ENCODE data around the gene MCF2L2.

The MCF2L2 gene

DNA sequence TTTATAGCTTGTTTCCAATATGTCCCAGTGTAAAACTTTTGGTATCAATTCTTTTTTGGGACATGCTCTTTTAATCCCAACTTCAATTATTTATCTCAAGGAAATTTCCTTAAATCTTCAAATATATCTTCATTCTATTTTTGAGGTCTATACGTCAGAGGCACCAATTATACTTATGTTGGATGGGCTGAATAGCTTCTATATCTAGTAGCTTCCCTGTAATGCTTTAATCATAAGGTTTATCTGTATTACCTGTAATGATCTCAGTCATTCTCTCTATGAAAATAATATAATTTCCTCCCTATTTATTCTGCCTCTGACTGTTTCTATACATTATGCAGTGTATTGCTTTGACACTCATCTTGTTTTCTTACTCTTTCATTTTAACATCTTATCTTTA is 299.2 kb downstream of the MCF2L2 start:
- no peak for DNase-seq (ENCODE audit: low read depth in 2 of 2)

DNA sequence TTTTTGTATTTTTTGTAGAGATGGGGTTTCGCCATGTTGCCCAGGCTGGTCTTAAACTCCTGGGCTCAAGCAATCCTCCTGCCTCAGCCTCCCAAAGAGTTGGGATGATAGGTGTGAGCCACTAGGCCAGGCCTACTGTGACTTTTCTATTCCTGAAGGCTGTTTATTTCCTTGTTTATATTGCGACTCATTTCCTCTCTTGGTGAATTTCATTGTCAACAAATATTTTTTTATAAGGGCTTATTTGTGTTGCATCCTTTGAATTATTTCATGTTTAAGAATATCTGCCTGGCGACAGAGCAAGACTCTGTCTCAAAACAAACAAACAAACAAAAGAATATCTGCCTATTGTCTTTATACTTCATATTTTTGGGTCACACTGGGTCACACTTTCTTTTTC is 299.7 kb downstream of the MCF2L2 start:
- no peak for DNase-seq (ENCODE audit: low read depth in 2 of 2)
